ENCODE results near the gene GALNT1.

GALNT1 gene

DNA sequence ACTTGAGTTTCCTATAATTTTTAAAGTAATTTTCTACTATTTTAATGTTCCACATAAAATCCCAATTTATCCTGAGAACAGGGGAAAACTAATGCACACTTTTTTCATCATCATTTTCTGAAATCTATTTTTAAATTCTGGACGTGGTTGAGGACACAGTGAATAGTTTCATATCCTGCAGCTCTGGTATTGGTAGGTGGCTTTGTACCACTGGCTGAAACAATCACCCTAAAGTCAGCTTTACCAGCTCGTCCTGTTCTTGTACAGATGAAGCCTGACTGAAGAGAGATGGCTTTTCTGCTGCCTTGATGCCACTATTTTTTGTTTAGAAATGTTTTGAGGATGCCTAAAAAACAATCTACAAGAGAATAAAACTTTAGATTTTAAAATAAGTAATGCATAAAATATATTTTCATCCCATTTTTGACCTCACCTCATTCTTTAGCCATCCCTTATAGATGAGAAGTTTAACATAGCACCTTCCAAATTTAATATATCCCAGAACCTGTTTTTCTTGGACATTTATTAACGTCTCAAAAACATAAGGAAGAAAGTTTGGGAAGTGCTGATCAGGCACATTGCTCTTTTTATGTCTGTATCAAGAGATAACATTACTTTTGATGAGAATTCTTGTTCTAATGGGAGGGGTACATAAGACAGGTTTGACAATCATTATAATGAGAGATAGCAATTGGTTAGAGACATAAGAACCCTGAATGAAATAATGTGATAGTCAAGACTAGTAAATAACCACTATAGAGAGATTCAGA, 80.9 kb downstream of the GALNT1 start:
- DNase-seq, result no peak
- peaks cover 0 to 6% of the 10 kb centered on the region in 2 donors for H3K9me3 Mint-ChIP-seq
- H3K4me1 Mint-ChIP-seq, result no peaks in the 10 kb centered on the region
- H3K4me3 Mint-ChIP-seq, result no peak overlapping the region
- H3K27me3 Mint-ChIP-seq, result no peaks in the 10 kb centered on the region
- no peak overlapping the region for H3K27ac Mint-ChIP-seq
- no peak for ATAC-seq

DNA sequence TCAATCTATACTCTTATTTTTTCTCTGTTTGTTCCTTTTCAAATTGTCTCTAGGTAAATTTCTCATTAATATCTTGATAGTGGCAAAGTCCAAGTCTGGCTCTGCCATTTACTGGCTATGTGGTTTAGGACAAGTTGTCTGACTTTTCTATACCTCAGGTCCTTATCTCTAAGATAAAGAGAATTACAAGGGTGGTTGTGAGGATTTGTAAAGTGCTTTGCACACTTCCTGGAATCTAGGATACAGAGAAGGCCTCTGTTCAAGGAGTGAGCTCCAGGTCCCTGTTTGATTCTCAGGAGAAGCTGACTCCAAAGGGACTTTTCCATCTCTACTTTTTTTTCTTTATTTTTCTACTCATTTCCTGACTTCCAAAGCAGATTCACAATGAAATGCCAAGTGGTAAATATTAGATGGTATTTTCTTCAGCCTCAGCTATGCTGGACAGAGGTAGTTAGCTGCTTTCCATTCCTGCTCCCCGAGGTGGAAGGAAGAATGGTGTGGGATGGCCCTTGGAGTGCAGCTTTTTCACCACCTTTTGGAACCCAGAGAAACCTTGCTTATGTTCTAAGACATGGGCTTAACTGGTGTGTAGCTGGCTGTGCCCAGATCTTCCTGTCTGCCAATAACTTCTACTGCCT, 90.5 kb downstream of the GALNT1 start:
- ATAC-seq (no peak), DNase-seq (no peak)
- H3K4me1 Mint-ChIP-seq, result no peaks in the 10 kb centered on the region
- no peak overlapping the region for H3K4me3 Mint-ChIP-seq
- no peaks in the 10 kb centered on the region for H3K9me3 Mint-ChIP-seq
- H3K27ac Mint-ChIP-seq, result no peak overlapping the region
- no peaks in the 10 kb centered on the region for H3K27me3 Mint-ChIP-seq

DNA sequence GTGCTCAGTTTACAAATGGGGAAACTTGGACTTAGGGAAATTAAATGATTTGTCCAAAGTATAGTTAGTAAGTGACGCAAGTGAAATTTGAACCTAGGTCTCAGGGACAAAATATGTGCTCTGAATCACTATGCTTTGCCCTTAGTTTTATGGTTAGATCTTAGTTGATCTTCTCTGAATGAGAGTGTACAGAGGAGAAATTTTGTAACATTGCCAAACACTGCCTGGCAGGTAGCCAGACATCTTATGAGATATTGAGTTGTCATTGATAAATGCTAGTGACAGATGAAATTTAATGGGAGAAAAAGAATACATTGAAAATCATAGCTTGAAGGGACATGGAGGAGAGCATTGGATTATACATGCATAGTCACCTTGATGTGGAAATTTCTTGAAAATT, 91.4 kb downstream of the GALNT1 start:
- H3K27me3 Mint-ChIP-seq, result no peaks in the 10 kb centered on the region
- ATAC-seq, result no peak
- no peaks in the 10 kb centered on the region for H3K4me1 Mint-ChIP-seq
- DNase-seq, result no peak
- H3K9me3 Mint-ChIP-seq, result no peaks in the 10 kb centered on the region
- H3K27ac Mint-ChIP-seq, result no peak overlapping the region
- H3K4me3 Mint-ChIP-seq, result no peak overlapping the region

DNA sequence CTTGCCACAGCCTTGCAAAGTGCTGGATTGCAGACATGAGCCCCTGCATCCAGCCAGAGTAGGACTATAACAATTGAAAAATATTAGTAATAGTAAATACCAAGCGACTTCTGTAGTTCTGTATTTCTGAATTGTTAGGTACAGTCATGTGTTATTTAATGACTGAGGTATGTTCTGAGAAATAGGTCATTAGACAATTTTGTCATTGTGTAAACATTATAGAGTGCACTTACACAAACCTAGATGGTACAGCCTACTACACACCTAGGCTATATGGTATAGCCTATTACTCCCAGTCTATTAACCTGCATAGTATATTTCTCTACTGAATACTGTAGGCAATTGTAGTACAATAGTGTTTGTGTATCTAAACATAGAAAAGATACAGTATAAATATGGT, 92.1 kb downstream of the GALNT1 start:
- Mint-ChIP-seq H3K9me3 (no peaks in the 10 kb centered on the region), H3K4me3 (no peak overlapping the region), H3K27ac (no peak overlapping the region), H3K4me1 (no peaks in the 10 kb centered on the region), H3K27me3 (no peaks in the 10 kb centered on the region)
- ATAC-seq (no peak), DNase-seq (no peak)

DNA sequence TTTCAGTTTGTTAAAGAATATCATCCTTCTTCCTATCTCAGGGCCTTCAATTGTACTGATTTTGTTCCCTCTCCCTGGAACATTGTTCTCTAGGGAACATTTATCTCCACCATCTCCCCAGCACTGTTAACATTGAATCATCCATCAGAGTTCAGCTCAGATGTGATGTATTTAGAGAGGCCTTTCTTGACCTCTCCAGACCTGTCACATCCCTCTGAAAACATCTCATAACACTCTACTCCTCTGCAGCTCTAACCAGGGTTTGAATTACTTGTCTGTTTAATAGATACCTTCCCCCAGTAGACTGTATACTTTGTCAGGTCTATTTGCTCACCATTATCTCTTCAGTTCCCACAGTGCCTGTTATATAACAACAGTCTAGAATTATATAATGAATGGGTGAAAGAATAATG, 98.6 kb downstream of the GALNT1 start:
- no peak overlapping the region for H3K4me3 Mint-ChIP-seq
- peak overlapping the region in 1 of 2 donors; percentile 28 for H3K27ac Mint-ChIP-seq

DNA sequence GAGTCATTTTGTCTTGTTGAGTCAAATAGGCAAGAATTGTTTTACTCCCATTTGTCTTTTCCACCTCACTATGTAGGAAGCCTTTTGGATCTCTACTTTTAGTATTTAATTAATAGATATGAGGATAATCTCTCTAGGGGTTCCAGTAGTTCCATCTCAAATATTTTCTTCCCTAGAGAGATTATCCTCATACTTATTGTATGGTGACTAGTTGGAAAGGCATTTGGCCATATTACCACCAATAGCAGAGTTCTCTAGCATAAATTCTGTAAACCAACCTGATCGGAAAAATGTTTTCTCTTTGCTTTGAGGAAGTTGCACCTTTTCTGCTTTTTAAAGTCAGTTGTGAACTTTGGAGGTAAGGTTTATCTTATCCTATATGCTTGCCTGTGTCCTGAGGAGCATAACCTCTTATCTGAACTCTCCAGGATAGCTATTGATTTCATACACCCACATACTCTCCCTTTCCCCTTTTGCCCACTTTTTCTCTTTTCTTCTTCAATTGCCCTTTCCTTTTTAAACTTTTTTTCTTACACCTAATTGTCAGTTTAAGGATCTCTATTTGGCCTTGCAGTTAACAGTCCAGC, 100.8 kb downstream of the GALNT1 start:
- Mint-ChIP-seq H3K4me3 (no peak overlapping the region), H3K27ac (no peak overlapping the region)
- no peak for ATAC-seq

More for the DNA sequence above, 98.6 kb downstream of the GALNT1 start:
- no peak for ATAC-seq
- Mint-ChIP-seq H3K9me3 (no peaks in the 10 kb centered on the region), H3K4me1 (no peaks in the 10 kb centered on the region), H3K27me3 (no peaks in the 10 kb centered on the region)
- no peak for DNase-seq

DNA sequence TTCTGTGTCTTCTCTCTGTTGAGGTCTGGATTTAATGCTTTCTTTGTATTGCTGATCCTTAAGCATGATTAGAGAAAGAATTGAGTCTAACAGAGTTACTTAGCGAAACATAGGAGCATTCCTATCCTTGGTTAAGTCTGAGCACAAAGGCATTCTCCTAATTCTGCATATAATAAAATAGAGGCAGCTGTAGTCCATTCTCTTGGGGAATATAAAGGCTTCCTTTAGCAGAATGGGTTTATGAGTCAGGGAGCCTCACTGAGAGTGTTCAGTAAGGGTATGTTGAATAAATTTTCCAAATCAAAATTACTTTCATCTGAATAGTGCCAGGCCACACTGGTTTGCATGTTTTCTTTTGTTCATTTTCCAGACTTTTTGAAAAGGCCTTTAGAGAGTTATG, 101.5 kb downstream of the GALNT1 start:
- DNase-seq (no peak), ATAC-seq (no peak)
- no peaks in the 10 kb centered on the region for H3K27me3 Mint-ChIP-seq
- no peaks in the 10 kb centered on the region for H3K9me3 Mint-ChIP-seq
- no peak overlapping the region for H3K4me3 Mint-ChIP-seq
- no peaks in the 10 kb centered on the region for H3K4me1 Mint-ChIP-seq
- H3K27ac Mint-ChIP-seq, result no peak overlapping the region

More for the DNA sequence above, 100.8 kb downstream of the GALNT1 start:
- Mint-ChIP-seq H3K27me3 (no peaks in the 10 kb centered on the region), H3K4me1 (no peaks in the 10 kb centered on the region), H3K9me3 (no peaks in the 10 kb centered on the region)
- no peak for DNase-seq

DNA sequence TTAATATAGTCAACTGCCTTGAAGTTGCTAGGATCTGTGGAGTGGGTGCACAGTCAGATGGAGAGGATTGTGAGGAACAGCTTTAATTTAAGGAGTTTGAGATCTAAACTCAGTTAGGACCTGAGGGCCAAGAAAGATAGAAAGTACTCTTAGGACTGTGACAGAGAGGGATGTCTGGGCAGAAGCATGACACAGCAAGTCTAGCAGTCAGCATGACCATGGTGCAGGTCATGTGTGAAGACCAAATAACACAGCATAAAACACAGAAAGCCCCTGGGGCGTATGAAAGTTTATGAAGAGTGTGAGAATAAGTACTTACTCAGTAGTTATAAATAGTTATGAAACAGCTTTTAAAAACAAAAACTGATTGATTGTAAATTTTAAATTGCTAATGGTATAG, 107.2 kb downstream of the GALNT1 start:
- ATAC-seq, result no peak
- Mint-ChIP-seq H3K9me3 (no peaks in the 10 kb centered on the region), H3K4me3 (no peak overlapping the region), H3K27ac (no peak overlapping the region), H3K4me1 (no peaks in the 10 kb centered on the region), H3K27me3 (no peaks in the 10 kb centered on the region)
- DNase-seq, result no peak

DNA sequence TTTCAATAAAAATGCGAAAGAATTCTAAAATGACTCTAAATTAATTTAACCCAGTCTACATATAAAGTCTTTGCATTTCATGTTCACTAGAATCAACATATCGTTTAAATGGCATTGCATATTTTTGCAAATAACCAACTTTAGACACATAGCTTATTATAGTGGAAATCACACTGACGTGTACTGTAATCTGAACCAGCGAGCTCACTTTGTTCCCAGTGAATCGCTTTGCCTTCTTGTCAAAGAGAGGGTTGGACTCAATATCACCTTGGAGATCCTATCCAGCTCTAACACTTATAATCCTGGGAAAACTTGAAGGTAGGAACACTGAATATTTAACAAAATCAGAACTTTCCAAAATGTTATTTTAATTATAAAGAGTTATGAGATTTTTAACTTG, 108.2 kb downstream of the GALNT1 start:
- no peaks in the 10 kb centered on the region for H3K27me3 Mint-ChIP-seq
- ATAC-seq (no peak), DNase-seq (no peak)
- no peaks in the 10 kb centered on the region for H3K9me3 Mint-ChIP-seq
- H3K27ac Mint-ChIP-seq, result no peak overlapping the region
- H3K4me3 Mint-ChIP-seq, result no peak overlapping the region
- no peaks in the 10 kb centered on the region for H3K4me1 Mint-ChIP-seq

DNA sequence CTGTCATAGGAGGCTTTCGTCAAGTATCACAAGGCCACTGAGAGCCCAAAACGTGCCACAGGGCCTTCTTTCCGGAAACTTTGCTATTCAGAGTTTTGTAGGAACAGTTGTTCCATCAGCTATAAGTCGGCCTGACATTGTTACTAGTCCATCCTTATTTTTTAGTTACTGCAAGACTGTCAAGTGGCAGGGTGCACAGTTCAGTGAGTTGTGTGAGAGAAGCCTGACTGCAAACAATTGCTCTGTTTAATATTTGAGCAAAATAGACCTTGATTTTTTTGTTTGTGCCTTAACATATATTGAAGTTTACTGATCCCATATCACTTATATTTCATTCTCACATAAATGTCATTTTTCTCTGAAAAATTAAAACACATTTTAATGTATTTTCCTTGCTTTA, 110.1 kb downstream of the GALNT1 start:
- no peaks in the 10 kb centered on the region for H3K9me3 Mint-ChIP-seq
- H3K4me1 Mint-ChIP-seq, result no peaks in the 10 kb centered on the region

DNA sequence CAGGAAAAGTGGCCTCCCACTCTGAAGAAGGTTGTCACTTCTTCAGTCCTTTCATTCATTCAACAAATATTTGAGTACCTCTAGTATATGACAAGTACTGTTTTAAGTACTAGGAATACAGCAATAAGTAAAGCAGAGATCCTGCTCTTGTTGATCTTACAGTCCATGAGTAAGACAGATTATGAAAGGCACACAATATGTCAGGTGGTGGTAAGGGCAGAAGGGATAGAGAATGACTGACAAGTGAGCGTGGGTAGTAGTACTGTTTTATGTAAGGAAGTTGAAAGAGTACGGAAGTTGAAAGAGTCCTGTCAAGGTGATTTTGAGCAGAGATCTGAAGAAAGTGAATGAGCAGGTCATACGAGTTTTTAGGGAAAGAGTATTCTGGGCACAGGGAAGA, 111.3 kb downstream of the GALNT1 start:
- no peaks in the 10 kb centered on the region for H3K4me1 Mint-ChIP-seq
- ATAC-seq, result no peak
- no peak overlapping the region for H3K4me3 Mint-ChIP-seq
- no peak for DNase-seq
- H3K27me3 Mint-ChIP-seq, result no peaks in the 10 kb centered on the region
- H3K9me3 Mint-ChIP-seq, result no peaks in the 10 kb centered on the region
- no peak overlapping the region for H3K27ac Mint-ChIP-seq

More for the DNA sequence above, 110.1 kb downstream of the GALNT1 start:
- H3K4me3 Mint-ChIP-seq, result no peak overlapping the region
- H3K27ac Mint-ChIP-seq, result no peak overlapping the region
- H3K27me3 Mint-ChIP-seq, result no peaks in the 10 kb centered on the region
- ATAC-seq (no peak), DNase-seq (no peak)

DNA sequence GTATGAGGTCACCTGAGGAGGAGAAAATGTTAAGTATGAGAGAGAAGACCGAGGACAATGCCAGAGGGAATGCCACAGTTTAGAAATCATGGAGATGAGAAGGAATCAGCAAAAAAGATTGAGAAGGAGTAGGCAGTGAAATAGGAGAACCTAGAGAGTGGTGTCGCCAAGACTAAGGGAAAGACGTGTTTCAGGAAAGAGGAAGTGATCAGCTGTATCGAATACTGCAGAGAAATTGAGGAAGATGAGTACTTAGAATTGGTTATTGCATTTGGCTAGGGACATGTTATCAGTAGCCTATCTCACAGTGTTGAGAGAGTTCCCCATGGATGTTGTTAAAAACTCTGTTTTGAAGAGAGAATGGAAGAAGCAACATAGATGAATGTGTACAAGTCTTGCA, 112.3 kb downstream of the GALNT1 start:
- no peaks in the 10 kb centered on the region for H3K9me3 Mint-ChIP-seq
- H3K4me3 Mint-ChIP-seq, result no peak overlapping the region
- H3K27me3 Mint-ChIP-seq, result no peaks in the 10 kb centered on the region
- H3K4me1 Mint-ChIP-seq, result no peaks in the 10 kb centered on the region
- no peak overlapping the region for H3K27ac Mint-ChIP-seq
- no peak for ATAC-seq
- no peak for DNase-seq

DNA sequence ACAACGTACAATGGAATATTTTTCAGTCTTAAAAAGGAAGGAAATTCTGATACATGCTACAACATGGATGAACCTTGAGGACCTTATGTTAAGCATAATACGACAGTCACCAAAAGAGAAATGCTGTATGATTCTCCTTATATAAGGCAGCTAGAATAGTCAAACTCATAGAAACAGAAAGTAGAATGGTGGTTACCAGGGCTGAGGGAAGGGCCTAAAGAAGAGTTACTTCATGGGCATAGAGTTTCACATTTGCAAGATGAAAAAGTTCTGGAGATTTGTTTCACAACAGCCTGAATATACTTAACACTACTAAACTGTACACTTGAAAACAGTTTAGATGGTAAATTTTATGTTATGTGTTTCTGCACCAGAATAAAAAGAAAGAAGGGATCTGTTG, 113.3 kb downstream of the GALNT1 start:
- Mint-ChIP-seq H3K27me3 (no peaks in the 10 kb centered on the region), H3K4me1 (no peaks in the 10 kb centered on the region), H3K9me3 (no peaks in the 10 kb centered on the region), H3K4me3 (no peak overlapping the region), H3K27ac (no peak overlapping the region)
- peak; percentile 55 for ATAC-seq
- DNase-seq, result no peak

DNA sequence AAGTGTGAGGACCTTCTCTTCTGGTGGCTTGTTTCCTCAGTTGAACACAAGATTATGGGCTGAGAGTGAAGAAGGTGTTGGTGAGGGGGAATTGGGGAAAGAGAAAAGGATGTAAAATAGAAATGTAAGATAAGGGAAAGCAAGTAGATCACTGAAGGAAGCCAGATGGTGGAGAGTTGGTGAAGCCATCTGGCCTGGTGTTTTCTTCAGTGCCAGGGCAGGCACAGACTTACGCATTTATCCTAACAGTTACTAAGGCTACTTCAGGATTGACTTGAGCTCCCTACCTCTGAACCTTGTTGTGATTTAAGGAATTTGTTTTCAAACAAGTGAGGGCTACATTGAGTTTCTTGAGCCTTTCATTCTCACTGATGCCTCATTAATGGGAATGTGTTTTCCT, 113.8 kb downstream of the GALNT1 start:
- no peak overlapping the region for H3K4me3 Mint-ChIP-seq
- ATAC-seq, result no peak
- H3K4me1 Mint-ChIP-seq, result no peaks in the 10 kb centered on the region
- H3K9me3 Mint-ChIP-seq, result no peaks in the 10 kb centered on the region
- no peak overlapping the region for H3K27ac Mint-ChIP-seq
- no peak for DNase-seq
- no peaks in the 10 kb centered on the region for H3K27me3 Mint-ChIP-seq

DNA sequence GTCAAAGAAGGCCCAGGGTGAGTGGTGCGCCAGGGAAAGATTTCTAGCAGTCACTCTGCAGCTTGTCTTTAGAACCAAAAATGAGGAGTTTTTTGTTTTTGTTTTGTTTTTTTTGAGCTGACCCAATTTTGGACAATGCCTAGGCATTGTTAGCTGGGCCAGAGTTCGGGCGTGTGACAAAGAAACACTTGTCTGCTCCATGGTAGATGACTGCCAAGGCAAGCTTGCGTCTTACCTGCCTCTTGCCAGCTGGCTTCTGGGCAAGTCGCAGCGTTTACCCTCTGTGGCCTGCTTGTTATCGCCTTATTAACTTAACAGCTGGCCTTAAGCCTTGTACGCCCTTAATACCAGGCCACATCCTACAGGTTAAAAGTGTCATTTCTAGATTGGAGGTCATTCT, 114.3 kb downstream of the GALNT1 start:
- no peak for DNase-seq
- H3K27ac Mint-ChIP-seq, result no peak overlapping the region
- H3K4me1 Mint-ChIP-seq, result no peaks in the 10 kb centered on the region
- no peak overlapping the region for H3K4me3 Mint-ChIP-seq
- no peaks in the 10 kb centered on the region for H3K9me3 Mint-ChIP-seq
- no peak for ATAC-seq
- no peaks in the 10 kb centered on the region for H3K27me3 Mint-ChIP-seq

DNA sequence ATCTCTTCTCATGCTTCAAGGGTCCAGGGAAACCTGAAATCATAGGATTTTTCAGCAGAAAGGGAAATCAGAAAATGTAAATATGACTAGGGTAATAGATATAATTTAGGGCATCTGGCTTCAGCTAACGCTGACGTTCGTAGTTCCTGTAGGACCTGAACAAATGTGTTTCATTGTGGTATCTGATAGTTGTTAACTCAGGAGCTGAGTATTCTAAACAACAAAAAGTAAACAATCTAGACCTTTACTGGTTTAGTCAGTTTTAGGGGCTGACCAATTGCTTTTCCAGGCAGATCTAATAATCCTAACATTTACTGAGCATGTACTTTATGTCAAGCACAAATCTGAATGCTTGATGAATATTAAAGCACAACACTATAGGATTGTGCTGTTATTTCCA, 114.8 kb downstream of the GALNT1 start:
- H3K27me3 Mint-ChIP-seq, result no peaks in the 10 kb centered on the region
- ATAC-seq, result no peak
- no peaks in the 10 kb centered on the region for H3K4me1 Mint-ChIP-seq
- H3K9me3 Mint-ChIP-seq, result no peaks in the 10 kb centered on the region
- no peak overlapping the region for H3K4me3 Mint-ChIP-seq
- H3K27ac Mint-ChIP-seq, result no peak overlapping the region
- DNase-seq, result no peak

Measured in stimulated activated naive CD8-positive, alpha-beta T cell treated with anti-CD3 and anti-CD28 coated beads, Interleukin-15, amount 100 ng/mL, for 72 hours (primary cell).